IPS DF 4.7 (cell line): ENCODE measurements around the gene FOXL1.

Experiments used
- DNase-seq: peaks from one replicate; pipeline ENCODE4 v3.0.0-alpha.2; 2013; ENCODE audit warnings: low spot score; ENCODE audit errors: extremely low read depth

FOXL1 gene

DNA sequence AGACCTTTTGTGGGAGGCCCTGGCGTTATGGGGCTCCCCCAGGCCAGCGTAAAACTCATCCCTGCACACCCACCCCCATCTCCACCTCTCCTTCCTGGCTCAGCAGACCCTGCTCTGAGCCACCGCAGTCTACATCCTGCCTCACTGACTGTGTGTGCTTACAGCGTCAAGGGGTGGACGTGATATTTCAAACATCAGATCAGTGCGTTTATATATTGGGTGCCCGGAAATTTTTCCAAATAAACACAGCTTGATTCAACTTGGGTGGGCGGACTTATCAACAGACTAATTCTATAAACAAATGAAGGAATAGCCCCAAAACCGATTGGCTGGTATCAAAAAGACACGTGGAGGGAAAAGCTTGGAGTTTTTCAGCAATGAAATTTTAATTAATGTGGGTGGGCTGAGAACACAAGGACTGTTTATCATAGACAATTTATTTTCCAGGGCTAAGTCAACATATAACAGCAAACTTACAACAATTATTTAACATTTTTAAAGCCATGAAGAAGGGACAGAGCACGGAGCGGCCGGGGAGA is at the start of gene FOXL1:
Gene FOXL1 (plus strand): TSS at position 489 of the 539 bp plus-strand sequence. CDS start 175 bp downstream, outside the sequence.
- DNase-seq, result no peak

DNA sequence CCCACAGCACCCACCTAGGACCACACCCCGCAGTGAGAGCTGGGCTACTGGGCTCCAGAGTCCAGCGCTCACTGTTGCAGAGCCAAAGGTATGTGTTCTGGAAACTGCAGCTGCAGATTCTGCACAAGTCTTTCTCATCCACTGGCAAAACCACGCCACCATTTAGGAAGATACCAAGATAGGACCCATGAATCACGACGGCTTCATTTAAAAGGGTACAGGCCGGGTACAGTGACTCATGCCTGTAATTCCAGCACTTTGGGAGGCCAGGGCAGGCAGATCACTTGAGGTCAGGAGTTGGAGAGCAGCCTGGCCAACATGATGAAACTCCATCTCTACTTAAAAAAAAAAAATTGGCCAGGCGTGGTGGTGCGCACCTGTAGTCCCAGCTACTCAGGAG is 49.2 kb upstream of the FOXL1 start:
- DNase-seq, result no peak

DNA sequence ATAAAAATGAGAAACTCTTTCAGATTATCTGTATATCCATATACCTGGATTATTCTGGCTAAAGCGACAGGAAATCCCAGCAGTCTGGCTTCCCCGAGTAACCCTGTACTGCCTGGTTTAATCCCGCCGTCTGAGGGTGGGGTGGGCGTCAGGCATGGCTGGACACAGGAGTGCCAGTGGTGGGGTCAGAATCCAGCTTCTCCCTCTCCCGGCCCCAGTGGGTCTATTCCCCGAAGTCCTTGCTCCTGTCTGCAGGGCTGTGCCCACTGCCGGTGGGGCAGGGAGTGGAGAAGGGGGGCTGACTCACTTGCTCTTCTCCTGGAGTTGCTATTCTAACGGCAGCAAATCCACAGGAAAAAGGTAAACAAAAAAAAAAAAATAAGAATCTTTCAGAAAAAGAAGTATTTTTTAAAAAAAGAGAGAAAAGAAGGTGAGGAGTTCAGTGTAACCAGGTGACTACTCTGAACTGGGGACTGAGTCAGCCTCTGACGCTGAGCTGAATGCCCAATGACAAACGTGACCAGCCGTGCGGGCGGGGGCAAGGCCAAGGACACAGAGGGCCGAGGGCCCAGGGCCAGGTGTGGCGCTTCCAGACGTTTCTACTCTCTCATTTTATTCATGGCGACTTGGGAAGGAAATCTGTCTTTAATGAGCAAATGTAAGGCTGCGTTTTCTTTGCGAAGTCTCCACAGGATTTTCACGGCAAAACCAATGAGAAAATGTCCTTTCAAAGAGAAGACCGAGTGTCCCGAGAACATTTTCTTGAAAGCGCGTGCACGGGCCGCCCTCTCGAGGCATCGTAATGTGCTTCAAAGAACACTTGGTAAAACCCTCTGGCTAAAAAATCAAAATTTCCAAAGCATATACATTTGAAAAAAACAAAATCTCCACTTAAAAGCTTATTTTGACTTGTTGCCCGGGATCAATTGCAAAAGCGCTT is 47.8 kb upstream of the FOXL1 start:
- no peak for DNase-seq

DNA sequence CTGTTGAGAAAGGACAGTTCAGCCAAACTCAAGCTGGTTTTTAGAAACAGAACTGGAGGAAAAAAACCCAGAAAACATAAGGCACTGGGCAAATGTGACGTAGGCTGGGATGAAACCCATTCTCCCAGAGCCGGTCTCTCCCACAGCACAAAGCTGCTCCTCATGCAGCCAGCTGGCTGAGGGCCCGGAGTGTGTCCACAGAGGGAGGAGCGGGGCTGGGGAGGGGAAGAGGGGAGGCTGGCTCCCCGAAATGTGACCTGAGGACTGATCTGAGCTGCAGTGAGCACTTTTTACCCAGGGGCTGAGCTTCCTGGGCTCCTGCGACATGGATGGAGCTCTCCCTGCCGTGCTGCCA is 47.2 kb upstream of the FOXL1 start:
- no peak for DNase-seq

- no peak for DNase-seq
These were observed 46.5 kb upstream of the FOXL1 start for GRCh38 chr16:86531641-86532525.

DNA sequence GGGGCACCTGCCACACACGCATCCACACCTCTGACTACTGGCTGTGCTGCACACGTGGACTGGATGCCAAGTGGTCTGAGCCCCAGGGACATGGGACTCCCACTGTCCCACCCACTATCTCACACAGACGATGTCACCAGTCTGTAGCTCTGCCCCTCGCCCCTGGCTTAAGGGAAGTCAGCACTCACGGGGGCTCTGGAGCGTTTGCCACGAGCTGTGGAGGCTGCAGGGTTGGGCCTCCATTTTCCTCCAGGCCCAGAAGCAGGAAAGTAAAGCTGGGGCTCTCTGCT is 45.9 kb upstream of the FOXL1 start:
- DNase-seq, result no peak

- DNase-seq, result no peak
These were observed 45.3 kb upstream of the FOXL1 start for GRCh38 chr16:86533076-86533475.

DNA sequence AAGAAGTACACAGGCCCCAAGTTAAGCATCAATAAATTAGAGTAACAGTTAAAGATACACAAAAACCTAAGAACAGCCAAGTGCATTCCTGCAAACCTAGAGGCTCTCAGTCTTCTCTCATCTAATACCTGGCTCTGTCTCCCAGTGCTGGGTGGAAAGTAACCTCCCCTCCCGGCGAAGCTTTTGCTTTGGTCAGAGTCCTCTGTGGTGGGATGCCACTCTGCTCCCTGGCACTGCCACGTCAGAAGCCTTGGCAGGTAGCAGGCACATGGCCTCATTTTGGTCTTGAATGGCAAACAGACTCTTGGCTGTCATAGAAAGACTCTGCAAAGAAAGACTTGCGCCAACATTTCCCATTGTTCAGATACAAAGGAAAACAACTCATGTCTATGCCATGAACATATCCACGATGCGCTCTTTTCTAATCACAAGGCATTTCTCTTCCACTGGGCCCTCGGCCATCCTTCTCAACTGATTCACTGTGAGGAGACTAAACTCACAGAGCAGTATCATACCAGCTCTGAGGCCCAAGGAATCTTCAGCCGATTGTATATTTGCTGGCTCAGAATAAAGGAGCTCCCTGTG is 44.5 kb upstream of the FOXL1 start:
- DNase-seq, result no peak

- no peak for DNase-seq
These were observed 43.4 kb upstream of the FOXL1 start for GRCh38 chr16:86534779-86535615.

DNA sequence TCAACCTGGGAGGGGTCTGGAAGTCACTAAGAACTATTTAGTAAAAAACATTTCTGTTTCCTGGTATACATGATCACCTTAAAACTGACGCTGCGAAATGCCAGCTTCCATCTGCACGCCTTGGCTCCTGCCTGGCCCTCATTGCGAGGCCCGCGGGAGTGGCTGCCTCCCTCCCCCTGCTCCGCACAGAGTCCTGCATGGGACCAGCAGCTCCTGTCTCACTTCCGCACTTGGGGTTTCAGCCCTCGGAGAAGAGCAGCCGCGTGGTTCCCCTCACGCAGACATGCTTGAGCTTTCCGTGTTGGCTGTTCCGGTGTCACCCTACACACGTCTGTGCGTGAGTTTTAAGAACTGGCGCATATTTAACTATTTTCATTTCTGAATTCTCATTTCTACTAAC is 41.7 kb upstream of the FOXL1 start:
- no peak for DNase-seq

GRCh38 chr16:86537486-86537885 is 40.9 kb upstream of the FOXL1 start:
- no peak for DNase-seq

DNA sequence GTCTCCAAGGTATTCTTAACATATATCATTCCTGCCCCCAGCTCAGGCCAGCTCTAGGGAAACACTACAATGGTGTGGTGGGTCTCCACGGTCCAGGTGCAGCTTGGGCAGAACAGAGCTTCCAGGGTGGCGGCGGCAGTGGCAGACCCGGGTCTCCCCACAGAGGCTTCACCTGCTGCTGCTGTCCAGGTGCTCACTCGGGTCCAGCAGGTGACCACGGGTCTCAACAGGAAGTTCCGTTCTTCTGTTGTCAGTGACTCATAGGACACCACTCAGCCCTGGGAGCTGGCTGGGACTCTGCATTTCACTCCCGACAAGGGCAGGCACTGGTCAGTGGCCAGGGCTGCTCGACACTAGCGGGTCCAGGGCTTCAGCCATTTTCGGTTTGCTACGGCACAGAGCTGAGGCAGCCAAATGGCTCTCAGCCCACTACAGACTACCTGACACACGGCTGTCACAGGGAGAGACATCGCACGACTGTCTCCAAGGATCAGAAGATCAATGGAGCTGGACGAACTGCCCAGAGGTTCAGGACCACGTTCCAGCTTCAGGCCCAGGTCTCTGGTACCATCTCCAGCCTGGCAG is 40.1 kb upstream of the FOXL1 start:
- no peak for DNase-seq

DNA sequence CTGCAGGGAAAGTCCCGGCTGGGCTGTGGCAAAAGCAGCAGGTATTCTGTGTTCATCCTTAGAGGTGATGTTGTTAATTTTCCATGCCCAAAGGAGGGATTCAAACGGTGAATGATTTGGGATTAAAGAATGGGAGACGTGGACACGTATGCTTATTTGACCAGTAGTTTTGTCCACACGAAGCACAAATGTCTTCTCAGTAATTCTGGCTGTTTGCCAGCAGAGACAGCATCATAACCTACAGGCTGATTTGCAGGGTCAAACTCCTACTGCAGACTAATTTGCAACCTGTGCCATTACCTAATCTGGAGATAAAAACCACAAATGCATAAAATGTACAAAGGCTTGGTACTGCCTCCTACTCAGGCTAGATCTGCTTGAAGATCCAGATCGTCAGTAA is 37.5 kb upstream of the FOXL1 start:
- no peak for DNase-seq

DNA sequence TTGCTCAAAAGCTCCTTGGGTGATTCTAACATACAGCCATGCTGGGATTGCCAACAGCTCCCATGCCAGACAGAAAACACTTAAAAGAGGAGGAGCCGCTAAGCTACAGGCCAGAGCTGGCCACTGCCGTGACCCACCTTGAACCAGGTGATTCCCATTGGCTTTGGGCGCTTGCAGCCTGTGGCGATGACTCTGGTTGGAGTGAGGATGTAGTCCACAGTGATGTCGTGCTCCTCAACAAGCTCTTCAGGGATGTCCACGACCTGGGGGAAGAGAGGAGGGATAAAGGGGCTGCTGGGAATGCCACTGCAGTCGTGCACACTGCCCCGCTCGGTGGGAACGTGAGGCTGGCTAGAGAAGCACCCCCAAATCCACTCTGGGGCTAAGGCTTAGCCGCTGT is 36.8 kb upstream of the FOXL1 start:
- DNase-seq, result no peak

DNA sequence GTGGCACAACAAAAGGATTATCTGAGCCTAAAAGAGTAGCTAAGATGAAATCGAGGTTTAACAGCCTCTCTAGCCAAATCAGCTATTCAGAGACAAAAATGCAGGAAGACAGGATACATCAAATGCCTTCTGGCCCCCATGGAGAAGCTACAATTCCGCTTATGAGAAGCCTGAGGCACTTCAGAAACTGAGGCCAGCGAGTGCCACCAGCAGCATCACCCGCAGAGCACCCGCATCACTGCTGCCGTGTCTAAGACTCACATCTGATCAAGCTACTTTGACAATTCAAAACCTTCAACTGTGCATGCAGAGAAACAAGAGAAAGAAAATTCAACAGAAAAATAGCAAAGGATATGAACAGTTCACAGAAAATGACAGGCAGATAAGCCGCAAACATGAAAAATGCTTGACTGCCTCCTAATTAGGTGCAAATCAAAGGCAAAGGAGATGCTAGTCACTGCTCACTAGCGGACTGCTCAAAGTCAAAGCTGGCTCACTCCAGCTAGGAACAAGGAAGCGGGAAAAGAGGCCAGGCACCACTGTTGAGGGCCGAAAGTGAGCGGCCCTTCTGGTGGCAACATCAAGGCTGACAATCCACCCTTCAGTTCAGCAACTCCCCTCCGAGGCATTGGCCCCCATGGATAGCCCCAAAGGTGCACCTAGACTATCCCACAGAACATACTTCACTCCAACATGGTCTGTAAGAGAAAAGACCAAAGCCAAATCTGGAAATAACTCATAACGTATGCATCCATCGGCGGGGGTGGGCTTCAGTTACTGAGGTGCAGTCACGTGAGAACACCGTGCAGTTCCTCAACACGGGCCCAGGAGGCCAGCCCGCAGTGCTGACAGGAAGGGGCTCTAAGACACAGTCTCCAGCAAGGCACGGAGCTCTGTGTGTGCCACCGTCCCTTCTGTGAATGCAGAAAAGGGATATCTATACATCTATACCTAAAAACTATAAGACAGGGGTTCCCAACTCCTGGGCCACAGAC is 35.3 kb upstream of the FOXL1 start:
- no peak for DNase-seq

GRCh38 chr16:86545481-86545880 is 32.9 kb upstream of the FOXL1 start:
- DNase-seq, result no peak

GRCh38 chr16:86545954-86546637 is 32.3 kb upstream of the FOXL1 start:
- no peak for DNase-seq

DNA sequence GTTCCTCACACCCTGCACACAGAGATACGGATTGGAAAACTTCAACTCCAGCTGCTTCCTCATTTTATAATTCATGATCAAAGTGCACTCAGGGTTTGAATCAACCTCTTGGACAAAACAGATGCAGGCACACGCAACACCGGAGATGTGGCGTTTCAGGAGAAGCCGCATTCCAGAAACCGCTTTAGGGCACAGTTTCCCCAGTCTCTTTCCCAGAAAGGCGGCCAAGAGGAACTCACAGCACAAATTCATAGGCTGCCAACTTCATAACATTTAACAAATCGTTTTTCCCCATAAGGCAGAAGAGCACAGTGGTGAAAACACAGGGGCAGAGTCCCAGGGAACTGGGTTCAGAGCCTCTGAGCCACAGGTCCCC is 31.7 kb upstream of the FOXL1 start:
- DNase-seq, result no peak

GRCh38 chr16:86547286-86547685 is 31.1 kb upstream of the FOXL1 start:
- DNase-seq, result no peak
